ENCODE measurements around the gene CCZ1. TPM values are rescaled to one million over a fixed set of nuclear protein-coding genes. Genes with fewer than 3 reads are reported as not detected.
"Not testable (repeated sequence)": the region's sequence is repeated elsewhere in the genome, so short reads cannot be mapped to it uniquely, and the experiment has no call there.

Gene CCZ1
- total RNA-seq, 4 donors from 2014 or later = 15.0 to 69.4 (median 56.8) TPM

GRCh38 chr7:5963205-5963604 lies 64.7 kb downstream of the CCZ1 start:
- WGBS, 2 donors (ENCODE audit: low coverage in 1 of 2) = 85% methylated on average over 4 of the region's 13 CpGs; no CpG with 5 or more reads in 1 of the 2 donors
- H3K36me3 ChIP-seq; DNase-seq; H3K9me3 ChIP-seq; in situ Hi-C loops (cut with MboI; ENCODE audit: low pct_ligation_motif_present in 1 of 4, low pct_unique_long_range_greater_than_20kb in 1 of 4, low sequenced_read_pairs in 3 of 4); H3K27me3 ChIP-seq; intact Hi-C loops (cut with DNase I; ENCODE audit: low total_unique reads); H3K27ac ChIP-seq; H3K4me3 ChIP-seq; H3K4me1 ChIP-seq: not testable (repeated sequence)

GRCh38 chr7:5963810-5964209 lies 65.3 kb downstream of the CCZ1 start:
- DNase-seq; H3K9me3 ChIP-seq; H3K27ac ChIP-seq; in situ Hi-C loops (cut with MboI; ENCODE audit: low pct_ligation_motif_present in 1 of 4, low pct_unique_long_range_greater_than_20kb in 1 of 4, low sequenced_read_pairs in 3 of 4); intact Hi-C loops (cut with DNase I; ENCODE audit: low total_unique reads); H3K4me1 ChIP-seq; H3K27me3 ChIP-seq; H3K36me3 ChIP-seq; H3K4me3 ChIP-seq: not testable (repeated sequence)
- 80% methylated on average over 4 of the region's 7 CpGs; no CpG with 5 or more reads in 1 of the 2 donors for WGBS, 2 donors (ENCODE audit: low coverage in 1 of 2)

GRCh38 chr7:5970347-5970911 lies 71.9 kb downstream of the CCZ1 start, which contains the start of gene RSPH10B:
Gene RSPH10B (minus strand): TSS chr7:5970689. CDS start chr7:5967116, 3,573 bp downstream.
- DNase-seq; H3K27ac ChIP-seq; H3K4me3 ChIP-seq; intact Hi-C loops (cut with DNase I; ENCODE audit: low total_unique reads); in situ Hi-C loops (cut with MboI; ENCODE audit: low pct_ligation_motif_present in 1 of 4, low pct_unique_long_range_greater_than_20kb in 1 of 4, low sequenced_read_pairs in 3 of 4); H3K4me1 ChIP-seq; H3K9me3 ChIP-seq; H3K27me3 ChIP-seq; H3K36me3 ChIP-seq: not testable (repeated sequence)
- no CpG with 5 or more reads among the region's 43 CpGs for WGBS, 2 donors (ENCODE audit: low coverage in 1 of 2)

GRCh38 chr7:5973580-5973979 lies 75.0 kb downstream of the CCZ1 start:
- in situ Hi-C loops (cut with MboI; ENCODE audit: low pct_ligation_motif_present in 1 of 4, low pct_unique_long_range_greater_than_20kb in 1 of 4, low sequenced_read_pairs in 3 of 4); H3K9me3 ChIP-seq; intact Hi-C loops (cut with DNase I; ENCODE audit: low total_unique reads); H3K36me3 ChIP-seq; H3K27me3 ChIP-seq; DNase-seq; H3K27ac ChIP-seq; H3K4me3 ChIP-seq; H3K4me1 ChIP-seq: not testable (repeated sequence)
- no CpG with 5 or more reads among the region's 8 CpGs for WGBS, 2 donors (ENCODE audit: low coverage in 1 of 2)

Small RNA genes lying within 50 kb of the gene (small RNA-seq; reads per million reads assigned to genes)
- 0 reads per million in 4 donors for gene RN7SL556P

Other genes with a start within 250 kb of the CCZ1 start
- gene RNF216, start 117.1 kb upstream of the CCZ1 start, total RNA-seq = 10 to 100 TPM; 18.5 to 26.9 (median 23.7) TPM
- not detected for gene OCM, start 17.9 kb upstream of the CCZ1 start, total RNA-seq
- not detected for gene RSPH10B, start 72.0 kb downstream of the CCZ1 start, total RNA-seq
- 10 to 100 TPM in 2 of 4 donors, 1 to 10 TPM in 2; 1.4 to 13.1 (median 10.6) TPM for gene PMS2, start 110.3 kb downstream of the CCZ1 start, total RNA-seq
- 10 to 100 TPM in 3 of 4 donors, 1 to 10 TPM in 1; 4.9 to 56.8 (median 47.1) TPM for gene AIMP2, start 110.5 kb downstream of the CCZ1 start, total RNA-seq
- not detected for gene ANKRD61, start 132.6 kb downstream of the CCZ1 start, total RNA-seq
- 100 to 1,000 TPM in 3 of 4 donors, 10 to 100 TPM in 1; 83.8 to 381 (median 260) TPM for gene EIF2AK1, start 160.4 kb downstream of the CCZ1 start, total RNA-seq
- 10 to 100 TPM in 3 of 4 donors, 1 to 10 TPM in 1; 9.6 to 19.8 (median 12.0) TPM for gene USP42, start 206.2 kb downstream of the CCZ1 start, total RNA-seq

All from transverse colon (tissue), 4 donors.